ENCODE data around the gene B4GALT6. TPM values are rescaled to one million over a fixed set of nuclear protein-coding genes. Genes with fewer than 3 reads are reported as not detected.

B4GALT6 gene
- total and polyA plus RNA-seq, 2 of the 13 experiments (the other 11 are each of a cell fraction or from before 2014, with no cell fraction given): 1.9 to 3.3 TPM

GRCh38 chr18:31645411-31645810, 39.0 kb downstream of the B4GALT6 start:
- no peak overlapping the region for H3K4me3 ChIP-seq (replicated peaks in 1 of 3; ENCODE audit: insufficient read depth in 1 of 3, low read depth in 2 of 3, low read length in 3 of 3)
- H3K9me3 ChIP-seq (ENCODE audit: low read length): no peaks in the 10 kb centered on the region
- H3K36me3 ChIP-seq (replicated peaks in 1 of 2; ENCODE audit: control insufficient read depth in 1 of 2, insufficient read depth in 2 of 2, low read length in 2 of 2): no peaks in the 10 kb centered on the region
- FAIRE-seq (no peak), DNase-seq (ENCODE audit: low spot score) (no peak), ATAC-seq (no peak)
- no peaks in the 10 kb centered on the region for H3K79me2 ChIP-seq (ENCODE audit: insufficient read depth, low read length)
- WGBS (ENCODE audit: low lambda C conversion rate): 61% methylated on average over 4 of the region's 4 CpGs
- no peak overlapping the region for H2AFZ ChIP-seq (ENCODE audit: low read length)
- no peak overlapping the region for H3K27ac ChIP-seq (ENCODE audit: extremely low read length, insufficient read depth, low read length)
- peaks cover 35% of the 10 kb centered on the region for H3K4me1 ChIP-seq (ENCODE audit: insufficient read depth, low read length)
- H3K4me2 ChIP-seq (ENCODE audit: low read depth, low read length): no peak overlapping the region
- intact Hi-C loops (cut with micrococcal nuclease; ENCODE audit: unreplicated experiment) (no loop called here), in situ Hi-C loops (cut with HindIII; ENCODE audit: extremely low pct_ligation_motif_present, low pct_unique_long_range_greater_than_20kb) (no loop called here)
- no peak overlapping the region for H3K9ac ChIP-seq (ENCODE audit: insufficient read depth, low read depth, low read length)
- ChIA-PET POLR2A (no interaction called here), CTCF (ENCODE audit: low intra/inter-chr PET ratio, low total read pairs) (no interaction called here)
- BruUV-seq (replicated peaks): no TSS peak
- H3K27me3 ChIP-seq (ENCODE audit: control insufficient read depth in 1 of 2, insufficient read depth in 2 of 2, low read length in 2 of 2): no peaks in the 10 kb centered on the region
- H4K20me1 ChIP-seq (ENCODE audit: insufficient read depth, low read length): no peaks in the 10 kb centered on the region
- TF ChIP-seq ZNF337 (CRISPR knock-in tag; IDR thresholded peaks at IDR 0.05; ENCODE audit: borderline replicate concordance, low read depth) (no peak), ZNF3 (CRISPR knock-in tag; IDR thresholded peaks at IDR 0.05) (no peak), BORCS8-MEF2B (CRISPR knock-in tag; IDR thresholded peaks at IDR 0.05) (no peak)

GRCh38 chr18:31643003-31643402, 41.4 kb downstream of the B4GALT6 start:
- no peaks in the 10 kb centered on the region for H4K20me1 ChIP-seq (ENCODE audit: insufficient read depth, low read length)
- intact Hi-C loops (cut with micrococcal nuclease; ENCODE audit: unreplicated experiment): no loop called here
- no peak overlapping the region for H3K27ac ChIP-seq (ENCODE audit: extremely low read length, insufficient read depth, low read length)
- ChIA-PET POLR2A (no interaction called here), CTCF (ENCODE audit: low intra/inter-chr PET ratio, low total read pairs) (no interaction called here)
- H2AFZ ChIP-seq (ENCODE audit: low read length): no peak overlapping the region
- in situ Hi-C loops (cut with HindIII; ENCODE audit: extremely low pct_ligation_motif_present, low pct_unique_long_range_greater_than_20kb): no loop called here
- no peak for ATAC-seq
- H3K36me3 ChIP-seq (replicated peaks in 1 of 2; ENCODE audit: control insufficient read depth in 1 of 2, insufficient read depth in 2 of 2, low read length in 2 of 2): no peaks in the 10 kb centered on the region
- no peaks in the 10 kb centered on the region for H3K79me2 ChIP-seq (ENCODE audit: insufficient read depth, low read length)
- no TSS peak for BruUV-seq (replicated peaks)
- no peak overlapping the region for H3K4me3 ChIP-seq (replicated peaks in 1 of 3; ENCODE audit: insufficient read depth in 1 of 3, low read depth in 2 of 3, low read length in 3 of 3)
- H3K27me3 ChIP-seq (ENCODE audit: control insufficient read depth in 1 of 2, insufficient read depth in 2 of 2, low read length in 2 of 2): no peaks in the 10 kb centered on the region
- WGBS (ENCODE audit: low lambda C conversion rate): 84% methylated on average over 4 of the region's 4 CpGs
- no peak for FAIRE-seq
- H3K9ac ChIP-seq (ENCODE audit: insufficient read depth, low read depth, low read length): no peak overlapping the region
- DNase-seq (ENCODE audit: low spot score): no peak
- H3K9me3 ChIP-seq (ENCODE audit: low read length): no peaks in the 10 kb centered on the region
- peaks cover 16% of the 10 kb centered on the region for H3K4me1 ChIP-seq (ENCODE audit: insufficient read depth, low read length)
- no peak overlapping the region for H3K4me2 ChIP-seq (ENCODE audit: low read depth, low read length)
- TF ChIP-seq ZBED4 (CRISPR knock-in tag; IDR thresholded peaks at IDR 0.05; ENCODE audit: borderline replicate concordance) (no peak), CTCF (CRISPR knock-in tag; IDR thresholded peaks at IDR 0.05) (no peak), ZNF768 (CRISPR knock-in tag; IDR thresholded peaks at IDR 0.05) (no peak), GATAD2A (CRISPR knock-in tag; IDR thresholded peaks at IDR 0.05) (no peak), HBP1 (CRISPR knock-in tag; IDR thresholded peaks at IDR 0.05; ENCODE audit: low read depth) (no peak), ZNF280B (CRISPR knock-in tag; IDR thresholded peaks at IDR 0.05; ENCODE audit: borderline replicate concordance) (no peak), SRSF9 (IDR thresholded peaks at IDR 0.05; ENCODE audit: borderline replicate concordance, insufficient read depth, low read depth, low read length, poor library complexity, severe bottlenecking) (no peak)

Measured in HepG2 (cell line).